HL-60/S4 (cell line): ENCODE measurements around the gene CLASRP.

Experiments used
- in situ Hi-C: fragments of 300-500 bp; cut with MboI; formaldehyde crosslinking; loops from 2 replicates; pipeline ENCODE4 v1.14.3; 2022; ENCODE audit warnings: low sequenced_read_pairs

CLASRP gene

DNA sequence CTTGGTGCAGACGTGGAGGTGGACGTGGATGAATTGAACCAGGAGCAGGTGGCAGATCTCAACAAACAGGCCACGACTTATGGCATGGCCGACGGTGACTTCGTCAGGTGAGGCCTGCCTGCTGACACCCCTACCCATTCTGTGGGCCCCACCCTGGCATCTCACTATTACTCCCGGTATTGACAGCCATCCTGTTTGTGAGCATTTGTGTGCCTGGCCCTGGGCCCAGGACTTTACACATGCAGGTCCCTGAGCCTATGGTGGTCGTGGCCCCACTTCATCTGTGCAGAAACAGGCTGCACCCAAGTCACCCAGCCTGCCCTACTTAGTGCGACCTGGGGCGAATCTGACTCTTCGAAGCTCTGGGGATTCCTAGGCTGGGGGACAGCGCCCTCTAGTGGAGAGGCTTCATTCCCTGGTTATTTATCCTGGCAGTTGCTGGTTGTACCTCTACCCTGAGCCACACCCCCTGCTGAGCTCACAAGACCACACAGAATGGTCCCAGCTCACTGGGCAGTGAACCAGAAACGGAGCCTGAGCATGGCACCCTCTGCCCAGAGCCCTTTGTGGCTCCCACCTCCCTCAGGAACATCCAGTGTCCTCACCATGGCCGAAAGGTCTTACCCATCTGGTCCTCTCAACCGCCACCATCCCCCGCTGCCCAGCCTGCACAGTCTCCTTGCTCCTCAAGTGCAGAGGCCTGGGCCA is 20.6 kb downstream of the CLASRP start:
- in situ Hi-C loops = no loop called here

DNA sequence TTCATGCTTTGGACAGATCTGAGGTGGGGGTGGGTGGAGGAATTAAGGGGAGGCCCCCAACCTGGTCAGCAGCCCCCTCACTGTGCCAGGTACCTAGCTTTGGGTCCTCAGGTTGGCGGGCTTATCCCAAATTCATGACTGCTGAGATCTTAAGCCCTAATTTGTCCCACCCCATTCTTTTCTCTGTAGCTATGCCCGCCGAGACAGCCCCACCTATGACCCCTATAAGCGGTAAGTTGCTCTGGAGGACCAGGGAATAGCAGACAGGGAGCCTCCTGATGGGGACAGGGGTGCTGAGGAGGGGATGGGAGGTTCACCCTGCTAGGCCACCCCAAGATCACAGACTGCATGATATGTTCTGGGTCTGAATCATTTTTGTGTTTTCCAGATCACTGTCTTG is 23.1 kb downstream of the CLASRP start:
- in situ Hi-C loops = no loop called here

DNA sequence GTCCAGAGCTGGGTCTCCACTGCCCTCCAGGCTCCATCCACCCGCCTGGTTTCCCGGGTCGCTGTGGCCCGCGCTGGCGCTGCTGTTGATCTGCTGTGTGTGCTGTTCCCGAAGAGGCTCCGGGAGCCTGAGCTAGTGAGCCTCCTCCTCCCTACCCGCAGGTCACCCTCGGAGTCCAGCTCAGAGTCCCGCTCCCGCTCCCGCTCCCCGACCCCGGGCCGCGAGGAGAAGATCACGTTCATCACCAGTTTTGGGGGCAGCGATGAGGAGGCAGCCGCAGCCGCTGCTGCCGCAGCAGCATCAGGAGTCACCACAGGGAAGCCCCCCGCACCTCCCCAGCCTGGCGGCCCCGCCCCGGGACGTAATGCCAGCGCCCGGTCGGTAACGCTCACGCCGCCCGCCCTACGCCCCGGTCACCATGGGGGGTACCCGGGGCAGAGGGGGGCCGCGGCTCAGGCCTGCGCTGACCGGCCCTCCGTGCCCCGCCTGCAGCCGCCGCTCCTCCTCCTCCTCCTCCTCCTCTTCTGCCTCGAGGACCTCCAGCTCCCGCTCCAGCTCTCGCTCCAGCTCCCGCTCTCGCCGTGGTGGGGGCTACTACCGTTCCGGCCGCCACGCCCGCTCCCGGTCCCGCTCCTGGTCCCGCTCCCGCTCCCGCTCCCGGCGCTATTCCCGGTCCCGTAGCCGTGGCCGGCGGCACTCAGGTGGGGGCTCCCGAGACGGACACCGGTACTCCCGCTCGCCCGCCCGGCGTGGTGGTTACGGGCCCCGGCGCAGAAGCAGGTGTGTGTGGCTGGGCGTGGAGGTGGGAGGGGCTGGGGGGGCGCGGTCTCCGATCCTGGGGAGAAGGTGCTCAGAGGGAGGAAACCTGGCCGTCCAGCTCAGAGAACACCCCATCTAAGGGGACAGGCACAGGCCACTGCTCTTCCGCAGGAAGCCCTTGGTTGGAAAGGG is 25.3 kb downstream of the CLASRP start:
- in situ Hi-C loops = no loop called here

DNA sequence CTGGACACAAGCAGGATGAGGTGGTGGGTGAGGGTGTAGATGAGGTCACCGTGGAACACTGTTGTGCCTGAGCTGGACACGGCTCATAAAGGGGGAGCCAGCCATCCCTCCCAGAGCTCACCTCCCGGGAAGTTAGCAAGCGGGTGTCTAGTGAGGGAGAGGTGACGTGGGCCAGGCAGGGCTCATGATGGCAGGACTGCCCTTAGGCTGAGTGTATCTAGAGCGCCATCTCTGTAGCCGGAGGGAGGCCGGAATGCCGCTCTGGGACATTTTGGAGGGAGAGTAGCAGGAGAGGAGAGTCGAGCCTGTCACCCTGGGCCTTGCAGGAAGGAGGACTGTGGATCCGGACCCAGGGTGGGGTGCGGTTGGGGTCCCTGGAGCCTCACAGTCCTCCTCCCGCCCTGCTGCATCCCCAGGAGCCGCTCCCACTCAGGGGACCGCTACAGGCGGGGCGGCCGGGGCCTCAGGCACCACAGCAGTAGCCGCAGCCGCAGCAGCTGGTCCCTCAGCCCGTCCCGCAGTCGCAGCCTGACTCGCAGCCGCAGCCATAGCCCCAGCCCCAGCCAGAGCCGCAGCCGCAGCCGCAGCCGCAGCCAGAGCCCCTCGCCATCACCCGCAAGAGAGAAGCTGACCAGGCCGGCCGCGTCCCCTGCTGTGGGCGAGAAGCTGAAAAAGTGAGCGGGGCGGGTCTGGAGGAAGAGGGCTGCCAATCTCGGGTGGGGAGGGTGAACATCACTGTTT is 28.2 kb downstream of the CLASRP start:
- in situ Hi-C loops = no loop called here

DNA sequence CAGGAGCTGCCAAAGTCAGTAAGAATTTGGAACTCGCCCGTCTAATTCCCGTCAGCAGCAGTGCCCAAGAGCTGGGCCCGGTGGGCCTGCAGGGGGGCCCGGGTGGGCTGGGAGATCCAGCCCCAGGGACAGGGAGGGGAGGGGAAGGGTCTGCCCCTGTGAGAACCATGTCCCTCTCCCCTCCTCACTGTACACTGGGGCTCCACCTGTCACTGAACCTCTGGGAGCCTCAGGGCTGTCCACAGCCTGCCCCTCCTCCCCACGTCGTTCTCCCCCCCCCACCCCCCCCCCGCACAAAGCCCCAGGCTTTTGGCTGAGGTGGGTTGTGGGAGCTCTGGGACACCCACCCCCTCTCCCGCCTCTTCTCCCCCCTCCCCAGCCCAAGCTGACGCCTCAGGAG is 29.2 kb downstream of the CLASRP start:
- in situ Hi-C loops = no loop called here

DNA sequence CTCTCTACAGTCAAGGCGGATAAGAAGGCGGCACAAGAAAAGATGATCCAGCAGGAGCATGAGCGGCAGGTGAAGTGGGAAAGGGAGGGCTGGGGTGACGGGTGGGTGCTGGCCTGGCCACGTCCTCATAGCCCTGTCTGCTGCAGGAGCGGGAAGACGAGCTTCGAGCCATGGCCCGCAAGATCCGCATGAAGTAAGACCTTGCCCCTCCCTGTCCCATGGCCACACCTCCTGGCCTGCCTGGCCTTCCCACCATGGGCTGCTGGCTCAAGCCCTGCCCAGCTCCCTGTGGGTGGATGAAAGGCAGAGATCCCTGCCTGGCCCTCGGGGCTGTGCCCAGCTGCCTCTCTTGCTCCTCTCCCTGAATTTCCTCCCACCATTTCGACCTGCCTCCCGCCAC is 30.2 kb downstream of the CLASRP start:
- in situ Hi-C loops = no loop called here

DNA sequence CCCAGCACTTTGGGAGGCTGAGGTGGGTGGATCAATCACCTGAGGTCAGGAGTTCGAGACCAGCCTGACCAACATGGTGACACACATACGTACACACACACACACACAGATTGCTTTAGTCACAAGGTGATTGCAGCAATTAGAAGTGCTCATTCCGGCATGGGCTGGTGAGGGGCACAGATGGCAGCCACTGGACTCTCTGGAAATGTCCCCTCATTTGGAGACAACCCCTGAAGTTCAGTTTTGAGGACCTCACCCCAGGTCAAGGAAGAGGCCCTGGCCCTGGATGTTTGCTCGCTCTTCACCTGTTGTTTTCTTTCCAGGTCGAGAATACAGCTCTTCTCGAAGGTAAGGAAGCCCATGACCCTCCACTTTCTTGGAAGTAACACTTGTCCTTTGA is 31.4 kb downstream of the CLASRP start:
- in situ Hi-C loops = no loop called here

DNA sequence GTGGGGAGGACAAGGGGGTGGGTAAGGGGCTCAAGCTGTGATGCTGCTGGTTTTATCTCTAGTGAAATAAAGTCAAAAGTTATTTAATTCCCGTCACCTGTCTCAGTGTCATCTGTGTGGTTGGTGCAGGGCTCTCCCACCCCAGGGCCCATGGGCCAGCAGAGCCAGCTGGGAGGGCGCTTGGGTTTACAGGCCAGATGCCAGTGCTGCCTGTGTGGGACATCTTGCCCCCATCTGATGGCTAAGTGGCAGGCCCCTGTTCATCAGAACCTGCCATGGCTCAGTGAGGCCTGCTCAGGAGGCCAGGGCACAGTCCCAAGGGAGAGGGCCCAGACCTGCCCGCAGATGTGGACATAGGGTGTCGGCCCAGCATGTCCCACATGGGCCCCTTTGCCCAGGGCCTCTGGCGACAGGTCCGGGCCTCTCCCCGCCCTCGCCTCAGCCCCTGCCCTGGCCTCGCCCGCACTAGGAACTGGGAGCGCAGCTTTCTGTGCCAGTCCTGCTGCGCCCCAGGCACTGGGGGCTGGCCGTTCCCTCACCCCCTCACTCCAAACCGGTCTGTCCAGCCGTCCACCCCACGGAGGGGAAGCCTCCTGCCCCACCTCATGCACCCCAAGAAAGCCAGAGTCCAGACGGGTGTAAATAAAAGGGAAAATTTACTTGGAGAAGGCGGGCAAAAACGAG is 32.2 kb downstream of the CLASRP start:
- in situ Hi-C loops = no loop called here

DNA sequence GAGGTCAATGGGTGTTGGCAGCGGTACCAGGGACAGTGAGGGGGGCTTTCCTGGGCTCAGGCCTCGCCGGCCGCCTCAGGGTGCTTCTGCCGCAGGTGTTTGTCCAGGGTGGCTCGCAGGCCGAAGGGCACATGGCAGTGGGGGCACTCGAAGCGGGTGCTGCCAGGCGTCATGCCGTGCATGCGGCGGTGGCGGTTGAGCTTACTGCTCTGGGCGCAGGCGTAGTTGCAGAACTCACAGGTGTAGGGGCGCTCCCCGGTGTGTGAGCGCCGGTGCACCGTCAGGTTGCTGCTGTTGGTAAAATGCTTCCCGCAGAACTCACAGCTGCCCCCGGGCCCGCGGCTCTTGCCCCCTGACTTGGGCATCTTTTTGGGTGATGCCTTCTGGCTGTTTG is 32.7 kb downstream of the CLASRP start:
- in situ Hi-C loops = no loop called here

DNA sequence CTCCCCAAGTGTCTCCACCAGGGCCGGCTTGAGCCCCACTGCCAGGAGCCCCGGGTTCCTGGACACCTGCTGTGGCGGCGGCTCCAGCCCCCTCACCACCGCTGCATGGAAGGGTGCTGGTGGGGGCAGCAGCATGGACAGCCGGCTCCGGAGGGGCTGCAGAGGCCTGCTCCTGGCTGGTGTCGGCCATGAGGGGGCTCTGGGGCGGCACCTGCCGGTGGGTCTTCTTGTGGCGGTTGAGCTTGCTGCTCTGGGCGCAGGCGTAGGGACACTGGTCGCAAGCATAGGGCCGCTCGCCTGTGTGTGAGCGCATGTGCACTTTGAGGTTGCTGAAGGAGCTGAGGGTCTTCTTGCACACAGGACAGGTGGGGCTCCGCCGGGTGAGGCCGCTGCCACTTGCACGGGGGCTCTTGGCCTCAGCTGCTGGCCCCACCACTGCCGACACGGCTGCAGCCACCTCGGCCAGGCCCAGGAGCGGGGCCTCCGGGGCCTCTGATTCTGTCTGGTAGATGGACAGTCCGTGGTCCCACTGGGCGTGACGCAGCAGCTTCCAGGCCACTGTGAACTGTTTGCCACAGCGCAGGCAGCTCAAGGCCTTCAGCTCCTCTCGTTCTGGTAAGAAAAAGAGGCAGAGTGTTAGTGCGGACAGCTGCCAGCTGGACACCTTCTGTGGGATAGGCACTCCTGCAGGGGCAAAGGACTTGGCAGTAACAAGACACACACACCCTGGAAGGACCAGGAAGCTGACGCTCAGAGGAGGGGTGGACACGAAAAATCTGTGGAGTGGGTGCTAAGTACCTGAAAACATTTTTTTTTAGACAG is 33.3 kb downstream of the CLASRP start:
- in situ Hi-C loops = no loop called here

DNA sequence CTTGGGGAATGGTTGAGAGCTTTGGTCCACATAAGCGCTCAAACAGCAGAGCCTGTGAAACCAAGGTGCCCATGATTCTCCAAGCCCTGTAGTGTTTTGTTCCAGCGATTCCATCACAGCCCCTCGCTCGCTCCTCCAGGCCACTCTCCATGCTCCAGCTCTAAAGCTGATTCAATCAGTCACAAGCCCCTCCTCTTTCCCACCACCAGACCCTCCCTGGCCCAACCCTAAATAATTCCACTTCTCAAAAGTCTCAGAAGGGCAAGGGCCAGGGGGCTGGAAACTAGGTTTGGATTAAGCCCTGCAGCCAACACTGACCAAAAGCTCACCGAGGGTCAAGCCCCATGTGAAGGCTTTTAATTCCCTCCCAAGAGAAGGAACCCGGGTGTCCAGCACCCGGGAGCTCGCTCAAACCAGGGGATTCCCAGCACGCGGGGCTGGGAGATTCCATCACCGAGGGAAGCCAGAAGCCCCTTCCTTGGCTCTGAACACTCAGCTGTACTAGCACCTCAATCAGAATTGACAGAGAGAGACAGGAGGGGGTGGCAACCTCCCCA is 36.0 kb downstream of the CLASRP start:
- in situ Hi-C loops = no loop called here

DNA sequence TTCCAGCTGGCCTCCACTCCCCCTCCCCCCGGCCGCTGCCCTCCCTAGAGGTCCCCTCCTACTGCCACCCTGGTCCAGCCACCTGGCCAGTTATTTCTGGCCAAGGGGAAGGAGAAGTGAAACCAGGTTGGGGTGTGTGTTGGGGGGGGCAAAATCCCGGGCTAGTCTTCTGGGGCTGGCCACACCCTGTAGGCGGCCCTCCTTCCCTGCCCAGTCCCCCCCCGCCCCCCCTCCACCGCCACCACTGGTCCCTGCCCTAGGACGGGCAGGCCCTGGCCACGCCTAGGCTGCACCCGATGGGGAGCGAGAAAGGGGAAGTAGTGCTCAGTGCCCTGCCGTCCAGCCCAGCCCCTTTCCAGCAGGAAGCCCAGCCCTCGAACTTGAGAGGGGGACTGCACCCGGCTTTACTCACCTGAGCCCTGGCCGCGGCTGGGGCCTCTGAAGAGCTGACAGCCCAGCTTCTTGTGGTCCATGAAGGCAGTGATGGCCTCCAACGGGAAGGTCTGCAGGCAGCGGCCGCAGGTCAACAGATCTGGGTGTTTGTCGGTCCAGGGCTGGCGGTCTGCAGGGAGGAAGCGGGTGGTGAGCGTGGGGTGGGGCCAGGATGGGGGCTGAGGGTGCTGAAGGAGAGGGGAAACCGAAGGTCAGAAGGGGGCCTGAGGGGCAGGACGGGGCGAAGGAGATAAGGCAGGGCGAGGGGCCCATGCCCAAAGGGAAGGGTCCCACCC is 36.6 kb downstream of the CLASRP start:
- in situ Hi-C loops = no loop called here

DNA sequence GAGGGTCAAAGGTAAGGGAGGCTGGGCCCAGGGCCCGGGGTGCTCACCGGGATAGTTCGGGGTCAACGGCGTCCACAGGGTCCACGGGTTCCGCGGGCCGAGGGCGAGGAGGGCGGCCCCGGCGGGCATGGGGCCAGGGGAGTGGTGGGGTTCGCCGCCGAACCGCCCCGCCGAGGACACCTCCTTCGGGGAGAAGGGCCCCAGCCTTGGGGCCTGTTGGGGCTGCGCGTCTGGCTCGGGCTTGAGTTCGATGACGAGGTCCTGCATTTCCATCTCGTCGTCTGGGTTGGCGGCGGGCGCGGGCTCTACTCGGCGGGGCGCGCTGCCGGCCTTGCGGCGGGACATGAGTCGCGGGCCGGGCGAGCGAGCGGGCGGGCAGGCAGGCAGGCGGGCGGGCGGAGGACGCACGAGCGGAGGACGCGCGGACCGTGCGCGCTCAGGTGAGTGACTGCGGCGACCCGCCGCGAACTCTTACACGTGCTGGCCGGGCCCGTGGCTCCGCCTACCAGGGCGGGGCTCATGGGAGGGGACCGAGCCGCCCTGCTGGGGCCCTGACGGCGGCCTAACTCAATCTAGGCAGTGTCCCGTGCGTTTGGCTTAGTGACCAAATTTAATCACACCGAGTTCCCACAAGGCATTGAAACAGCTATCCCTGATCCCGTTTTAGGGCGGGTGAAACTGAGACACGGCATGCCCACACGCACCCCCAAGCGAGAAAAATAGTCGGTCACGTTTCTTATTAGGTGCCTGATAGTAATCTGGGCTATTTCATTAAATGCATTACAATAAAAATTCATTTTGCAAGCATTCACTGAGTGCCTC is 37.4 kb downstream of the CLASRP start, which contains the start of gene ZNF296:
TSS of gene ZNF296 (minus strand) at position 450 of the 822 bp plus-strand sequence. CDS start at position 345, 105 bp downstream.
- in situ Hi-C loops = no loop called here

DNA sequence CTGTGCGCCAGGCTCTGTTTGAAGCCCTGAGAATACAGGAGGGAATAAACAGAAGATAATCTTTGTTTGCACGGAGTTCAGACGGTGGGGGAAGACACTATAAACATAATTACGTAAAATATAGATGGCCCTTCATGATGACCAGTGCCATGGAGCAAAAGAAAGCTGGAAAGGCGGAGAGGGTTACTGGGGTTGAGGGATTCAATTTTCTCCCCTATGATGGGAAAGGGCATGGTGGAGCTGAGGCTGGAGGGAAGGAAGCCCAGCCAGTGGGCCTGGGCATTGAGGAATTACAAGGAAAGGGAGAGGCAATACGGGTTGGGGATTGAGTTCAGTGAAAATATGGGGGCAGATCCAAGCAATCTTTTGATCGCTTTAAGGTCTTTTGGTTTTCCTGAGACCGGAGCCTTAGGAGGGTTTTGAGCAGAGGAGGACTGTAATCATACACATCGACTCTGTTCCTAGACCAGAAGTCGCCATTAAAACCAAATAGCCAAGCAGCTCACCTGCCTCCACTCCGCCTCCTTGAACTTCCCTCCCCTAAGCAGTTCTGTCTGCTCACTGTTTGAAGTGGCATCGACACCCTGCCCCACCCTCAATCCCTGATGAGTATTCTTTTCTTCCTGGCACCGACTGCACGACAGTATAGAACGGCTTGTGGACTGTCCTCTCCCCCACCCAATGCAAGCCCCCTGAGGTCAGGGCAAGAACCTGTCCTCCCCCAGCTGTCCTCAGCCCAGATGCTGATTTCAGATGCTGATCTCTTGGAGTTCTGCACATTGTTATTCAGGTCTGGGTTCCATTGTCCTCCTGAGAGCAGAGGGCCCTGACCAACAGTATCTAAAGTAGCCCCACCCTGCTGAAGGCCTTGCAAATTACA is 38.2 kb downstream of the CLASRP start:
- in situ Hi-C loops = no loop called here

DNA sequence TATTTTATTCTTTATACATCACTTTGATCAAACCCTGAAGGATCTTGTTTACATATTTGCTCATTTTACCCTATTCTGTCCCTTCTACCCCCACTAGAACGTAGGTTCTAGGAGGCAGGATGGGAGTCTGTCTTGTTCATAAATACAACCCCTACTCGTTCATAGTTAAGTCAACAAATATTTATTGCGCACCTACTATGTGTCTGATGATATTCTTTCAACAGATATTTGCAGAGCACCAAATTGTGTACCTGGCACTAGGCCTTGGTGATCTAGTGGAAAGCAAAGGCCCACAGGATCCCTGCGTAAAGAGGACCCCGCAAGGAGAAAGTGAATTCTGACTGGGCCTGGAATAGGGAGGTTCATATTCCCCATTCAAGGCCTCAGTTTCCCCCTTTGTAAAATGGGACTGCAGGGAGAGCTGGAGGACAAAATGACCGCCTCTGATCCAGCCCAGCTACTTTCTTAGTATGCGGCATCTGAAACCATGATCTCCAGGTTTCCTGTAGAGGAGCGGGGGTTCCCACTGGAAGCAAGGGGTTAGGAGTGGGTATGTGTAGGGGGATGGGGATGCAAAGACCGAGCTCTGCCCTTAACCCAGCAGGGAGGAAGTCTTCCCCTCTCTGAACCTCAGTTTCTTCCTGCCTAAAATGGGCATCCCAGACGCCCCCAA is 39.7 kb downstream of the CLASRP start:
- in situ Hi-C loops = no loop called here

DNA sequence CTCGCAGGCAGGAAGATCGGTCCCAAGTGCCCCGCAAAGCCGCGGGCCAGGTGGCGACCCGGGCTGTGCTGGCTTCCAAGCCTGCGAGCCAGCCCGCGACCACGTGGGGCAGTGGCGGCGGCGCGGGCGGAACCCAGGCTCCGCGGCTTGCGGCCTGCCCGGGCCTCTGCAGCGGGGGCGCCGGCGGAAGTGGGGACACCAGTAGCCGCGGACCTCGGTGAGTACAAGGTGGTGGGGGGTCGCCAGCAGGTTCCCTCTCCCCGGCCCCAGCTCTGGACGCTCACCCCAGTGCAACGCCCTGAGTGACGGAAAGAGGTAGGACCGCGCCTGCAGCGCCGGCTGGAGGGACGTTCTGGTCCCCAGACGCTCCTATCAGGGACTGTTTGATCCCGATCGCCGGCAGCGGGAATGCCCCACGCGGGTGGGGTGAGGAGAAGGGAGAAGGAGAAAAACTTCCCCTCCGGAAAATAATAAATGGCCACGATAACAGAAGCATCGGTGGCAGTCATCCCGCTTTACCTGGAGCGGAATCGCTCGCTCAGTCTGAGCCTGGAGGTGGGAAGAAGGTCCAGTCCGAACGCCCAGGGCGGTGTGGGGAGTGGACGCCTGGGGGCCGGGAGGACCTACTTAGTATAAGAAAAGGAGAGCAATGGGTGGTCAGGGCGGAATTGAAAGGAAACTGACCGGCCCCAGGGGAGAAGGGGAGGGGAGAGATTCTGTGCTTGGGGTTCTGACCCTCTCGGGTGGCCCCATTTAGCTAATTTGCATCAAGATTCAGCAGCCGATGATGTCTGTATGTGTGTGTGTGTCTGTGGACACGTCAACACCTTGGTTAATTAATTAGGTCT is 40.4 kb downstream of the CLASRP start, which contains the start of gene GEMIN7:
TSS of gene GEMIN7 (plus strand) at position 198 of the 848 bp plus-strand sequence. CDS start 10,855 bp downstream, outside the sequence.
- in situ Hi-C loops = no loop called here
